Kidney capillary endothelial cell (primary cell): ENCODE results near the gene UBAC2.

Experiments
- DNase-seq: peaks from one replicate; pipeline ENCODE4 v3.0.0-alpha.2; 2018; ENCODE audit warnings: low spot score

UBAC2 gene

GRCh38 chr13:99313501-99313900 lies 112.8 kb downstream of the UBAC2 start:
- peak; percentile 36 for DNase-seq

- no peak for DNase-seq
Measured at GRCh38 chr13:99313941-99314340, 113.3 kb downstream of the UBAC2 start.

DNA sequence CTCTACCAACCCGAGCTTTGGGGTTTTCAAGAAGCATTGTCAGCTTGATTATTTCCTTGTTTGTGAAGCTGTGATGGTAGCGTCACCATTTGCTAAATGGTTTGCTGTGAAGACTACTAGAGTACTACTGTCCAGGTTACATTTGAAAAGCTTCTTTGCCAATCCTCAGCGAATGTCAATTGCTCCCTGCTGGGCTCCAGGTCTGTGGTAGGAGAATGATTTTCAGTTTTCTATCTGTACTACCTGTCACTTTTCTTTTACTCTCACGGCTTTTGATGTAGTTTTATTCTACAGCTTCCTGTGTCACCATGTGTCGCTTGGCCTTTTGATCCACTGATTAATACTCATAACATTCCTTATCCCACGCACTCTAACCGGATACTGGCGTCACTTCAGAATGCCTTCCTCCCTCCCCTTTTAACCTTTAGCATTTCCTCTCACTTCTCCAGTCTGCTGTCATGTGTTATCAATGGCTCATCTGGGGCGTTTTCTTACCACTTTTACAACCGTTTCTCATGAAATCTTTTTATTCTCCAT lies 114.1 kb downstream of the UBAC2 start:
- DNase-seq: peak; percentile 97

GRCh38 chr13:99315186-99315585 lies 114.5 kb downstream of the UBAC2 start:
- no peak for DNase-seq

GRCh38 chr13:99316224-99316623 lies 115.6 kb downstream of the UBAC2 start:
- DNase-seq: no peak

- no peak for DNase-seq
Measured at GRCh38 chr13:99316657-99317256, 116.1 kb downstream of the UBAC2 start.

GRCh38 chr13:99320693-99321481 lies 120.2 kb downstream of the UBAC2 start:
- DNase-seq: peak; percentile 92

GRCh38 chr13:99321709-99322108 lies 121.1 kb downstream of the UBAC2 start:
- DNase-seq: no peak

- no peak for DNase-seq
Measured at GRCh38 chr13:99322297-99323103, 121.8 kb downstream of the UBAC2 start.

- no peak for DNase-seq
Measured at GRCh38 chr13:99323488-99323887, 122.8 kb downstream of the UBAC2 start.

GRCh38 chr13:99326012-99326411 lies 125.4 kb downstream of the UBAC2 start:
- DNase-seq: no peak

- no peak for DNase-seq
Measured at GRCh38 chr13:99327126-99327525, 126.5 kb downstream of the UBAC2 start.

DNA sequence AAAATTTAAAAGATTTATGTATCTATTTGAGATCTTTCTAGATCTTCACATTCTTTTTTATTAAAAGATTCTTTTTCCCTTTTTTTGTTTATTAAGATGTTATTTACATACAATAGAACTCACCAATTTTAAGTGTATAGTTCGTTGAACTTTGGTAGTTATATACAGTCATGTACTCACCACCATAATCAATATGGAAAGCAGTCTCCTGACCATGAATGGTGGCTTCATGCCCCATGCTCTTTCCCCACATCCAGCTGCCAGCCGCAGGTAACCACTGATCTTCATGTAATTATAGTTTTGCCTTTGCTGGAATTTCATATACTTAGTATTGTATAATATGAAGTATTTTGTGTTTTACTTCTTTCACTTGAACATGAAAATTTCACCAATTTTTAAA lies 127.1 kb downstream of the UBAC2 start:
- DNase-seq: no peak

DNA sequence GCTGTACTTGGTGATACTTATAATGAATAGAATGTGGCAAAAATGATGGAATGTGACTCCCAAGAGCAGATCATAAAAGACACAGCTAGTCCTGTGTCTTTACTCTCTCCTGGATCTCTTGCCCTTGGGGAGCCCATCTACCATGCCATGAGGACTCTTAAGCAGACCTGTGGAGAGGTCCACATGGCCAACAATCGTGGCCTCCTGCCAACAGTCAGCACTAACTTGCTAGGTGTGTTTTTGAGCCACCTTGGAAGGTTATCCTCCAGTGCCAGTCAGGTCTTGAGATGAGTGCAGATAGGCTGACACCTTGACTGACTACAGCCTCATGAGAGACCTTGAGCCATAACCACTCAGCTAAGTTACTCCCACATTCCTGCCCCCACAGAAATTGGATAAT lies 128.8 kb downstream of the UBAC2 start:
- DNase-seq: no peak

DNA sequence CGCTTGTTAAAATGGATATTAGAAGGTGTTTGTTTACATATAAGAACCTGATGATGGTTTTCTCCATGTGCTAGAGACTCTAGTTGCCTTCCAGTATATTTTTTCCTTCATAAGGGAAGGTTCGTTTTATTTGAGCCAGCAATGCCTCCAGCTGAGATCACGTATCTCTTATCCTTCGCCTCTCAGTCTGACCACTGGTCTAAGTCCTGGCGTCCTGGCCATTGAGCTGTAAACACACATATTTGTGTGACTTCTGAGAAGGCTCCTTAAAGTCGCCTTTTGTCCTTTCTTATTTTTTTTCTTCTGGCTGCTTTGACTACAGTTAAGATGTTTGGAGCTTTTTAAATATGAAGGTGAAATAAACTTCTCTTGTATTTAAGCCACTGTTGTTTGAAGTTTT lies 130.3 kb downstream of the UBAC2 start:
- no peak for DNase-seq

DNA sequence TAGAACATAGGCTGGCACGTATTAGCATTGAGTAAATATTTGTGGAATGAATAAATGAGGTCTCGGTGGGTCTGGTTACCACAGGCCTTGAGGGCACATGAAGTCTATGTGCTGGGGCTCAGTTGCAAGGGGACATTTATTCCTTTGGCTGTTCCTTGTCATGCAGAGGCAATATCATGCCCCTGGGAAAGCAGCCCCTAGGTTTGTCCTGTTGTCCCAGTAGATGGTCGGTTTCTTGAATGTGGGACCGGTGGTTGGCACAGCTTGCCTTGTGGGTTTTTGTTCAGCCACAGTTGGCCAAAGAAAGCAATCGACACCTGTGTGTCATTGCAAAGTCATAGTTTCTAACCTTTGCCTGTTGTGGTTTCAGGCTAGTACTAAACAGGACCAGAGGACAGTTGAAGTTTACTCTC lies 131.2 kb downstream of the UBAC2 start:
- no peak for DNase-seq

DNA sequence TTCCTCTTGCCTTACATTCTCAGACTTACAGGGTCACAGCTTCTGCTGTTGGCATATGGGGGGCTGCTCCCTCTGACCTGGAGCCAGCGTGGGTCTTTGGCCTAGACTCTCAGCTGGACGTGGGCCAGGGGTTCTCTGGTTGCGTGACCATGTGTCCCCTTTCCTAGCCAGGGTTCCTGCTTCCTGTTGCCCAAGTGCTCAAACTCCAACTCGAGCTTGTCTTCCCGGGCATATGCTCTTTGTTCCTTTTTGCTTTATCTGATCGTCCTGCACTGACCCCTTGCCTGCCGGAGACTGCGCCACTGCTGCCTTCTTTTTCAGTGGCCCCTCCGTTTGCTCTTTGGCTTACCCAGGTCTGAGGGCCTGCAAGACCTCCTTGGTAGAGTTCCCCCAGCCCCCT lies 131.8 kb downstream of the UBAC2 start:
- no peak for DNase-seq

DNA sequence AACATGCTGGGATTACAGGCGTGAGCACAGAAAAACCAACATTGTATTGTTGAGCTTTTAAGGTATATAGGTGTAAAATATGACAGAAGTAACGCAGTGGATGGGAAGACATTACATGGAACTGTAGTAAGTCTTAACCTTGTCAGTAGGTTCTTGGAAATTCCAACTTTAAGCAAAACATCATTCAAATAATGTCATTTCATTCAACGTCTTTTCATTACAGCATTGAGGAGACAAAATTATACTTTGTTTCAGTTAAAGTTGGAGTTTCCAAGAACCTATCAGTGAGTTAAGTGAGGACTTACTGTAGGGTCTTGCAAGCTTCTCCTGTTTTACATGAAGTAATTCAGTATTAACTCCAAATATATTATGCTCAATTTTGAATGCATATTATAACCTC lies 133.6 kb downstream of the UBAC2 start:
- DNase-seq: no peak

DNA sequence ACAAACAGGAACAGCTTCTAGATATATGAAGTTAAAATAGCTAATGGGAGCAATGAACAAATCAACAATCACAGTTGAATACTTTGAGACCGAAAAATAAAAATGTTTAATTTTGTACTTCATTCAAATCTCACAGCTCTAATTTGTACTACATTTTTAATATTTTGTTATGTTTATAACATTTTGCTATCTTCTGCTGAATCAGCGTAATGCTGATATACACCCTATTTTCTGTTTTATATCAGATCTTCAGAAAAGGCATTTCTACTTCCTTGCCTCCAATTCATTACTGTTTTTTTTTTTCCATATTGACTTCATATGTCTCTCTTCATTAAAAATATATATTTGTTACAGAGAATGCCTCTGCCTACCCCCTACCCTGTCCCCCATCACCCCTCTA lies 134.4 kb downstream of the UBAC2 start:
- DNase-seq: no peak

DNA sequence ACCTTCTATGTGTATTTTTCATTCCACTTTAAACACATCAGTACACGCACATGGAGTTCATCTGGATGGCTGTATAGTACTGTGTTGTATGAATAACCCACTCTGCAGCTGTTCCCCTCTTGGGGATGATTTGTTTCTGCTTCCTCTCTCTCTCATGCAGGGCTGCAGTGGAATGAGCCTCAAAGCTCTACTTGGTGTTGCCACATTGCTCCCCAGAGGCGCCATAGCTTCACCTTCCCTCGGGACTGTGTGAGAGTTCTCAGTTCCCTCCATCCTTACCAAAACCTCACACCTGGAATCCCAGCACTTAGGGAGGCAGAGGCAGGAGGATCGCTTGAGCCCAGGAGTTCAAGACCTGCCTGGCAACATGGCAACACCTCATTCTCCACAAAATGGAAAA lies 134.9 kb downstream of the UBAC2 start:
- no peak for DNase-seq

DNA sequence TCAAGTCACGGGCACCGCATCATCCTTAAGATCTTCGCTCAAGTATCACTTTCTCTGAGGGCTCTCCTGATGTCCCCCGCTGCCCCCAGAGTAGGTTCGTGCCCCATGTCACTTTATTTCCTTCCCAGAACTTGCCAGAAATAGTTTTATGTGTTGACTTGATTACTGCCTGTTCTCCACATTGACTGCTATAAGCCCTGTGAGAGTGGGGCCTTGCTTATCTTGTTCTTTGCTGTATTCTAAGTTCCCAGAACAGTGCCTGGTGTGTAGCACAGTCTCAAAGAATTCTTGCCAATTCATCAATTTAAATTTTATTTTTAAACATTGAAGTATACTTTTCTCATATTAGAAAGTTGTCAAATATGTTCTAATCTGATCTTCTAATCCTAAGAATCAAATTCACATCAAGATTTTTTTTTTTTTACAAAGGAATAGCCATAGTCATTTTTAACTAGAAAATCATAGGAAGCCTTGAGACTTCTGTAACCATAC lies 138.6 kb downstream of the UBAC2 start:
- no peak for DNase-seq

DNA sequence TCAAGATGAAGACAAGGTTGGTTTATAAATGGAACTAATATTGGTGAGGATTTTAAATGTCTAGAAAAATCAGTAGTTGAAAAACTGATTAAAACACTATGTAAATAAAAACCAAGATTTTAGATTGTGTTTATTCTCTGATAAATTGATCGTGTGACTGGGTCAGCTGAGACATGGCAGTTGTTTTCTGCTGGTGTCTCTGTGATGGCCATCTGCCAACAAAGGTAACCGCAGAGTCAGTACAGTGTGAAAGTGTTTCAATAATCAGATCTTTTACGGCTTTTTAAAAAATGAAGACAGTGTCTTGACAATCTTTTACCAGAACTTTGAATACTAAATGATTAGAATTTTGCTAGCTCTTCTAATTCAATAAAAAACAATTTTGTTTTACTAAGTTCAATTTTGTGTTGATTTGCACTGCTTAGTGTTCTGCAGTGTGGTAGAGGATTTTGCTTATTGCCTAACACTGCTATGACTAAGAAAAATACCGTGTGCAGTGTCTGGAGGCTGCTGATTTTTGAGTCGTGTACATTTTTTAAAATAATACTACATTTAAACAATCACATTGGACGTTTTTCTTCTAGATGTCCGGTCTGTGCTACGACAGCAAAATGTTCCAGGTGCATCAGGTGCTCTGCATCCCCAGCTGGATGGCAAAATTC lies 139.2 kb downstream of the UBAC2 start:
- no peak for DNase-seq
